HG03565 (cell line): ENCODE results near the gene SUGCT.
"Not testable (repeated sequence)": the region's sequence is repeated elsewhere in the genome, so short reads cannot be mapped to it uniquely, and the experiment has no call there.

Experiments used
- ATAC-seq: cut with Tn5 transposase; IDR thresholded peaks from one replicate; pipeline ENCODE4 v1.9.1; 2021; ENCODE audit warnings: mild to moderate bottlenecking, moderate library complexity; ENCODE audit not compliant: unreplicated experiment

Gene SUGCT

GRCh38 chr7:40551685-40552576, 417.1 kb downstream of the SUGCT start:
- ATAC-seq = peak; percentile 84

- no peak for ATAC-seq
Observed at GRCh38 chr7:40560672-40561071, 425.9 kb downstream of the SUGCT start.

GRCh38 chr7:40566879-40567278, 432.1 kb downstream of the SUGCT start:
- no peak for ATAC-seq

GRCh38 chr7:40569326-40569725, 434.5 kb downstream of the SUGCT start:
- ATAC-seq = no peak

- ATAC-seq = no peak
Observed at GRCh38 chr7:40570223-40570622, 435.4 kb downstream of the SUGCT start.

GRCh38 chr7:40571796-40572195, 437.0 kb downstream of the SUGCT start:
- ATAC-seq = no peak

GRCh38 chr7:40572810-40573465, 438.1 kb downstream of the SUGCT start:
- ATAC-seq = no peak

- no peak for ATAC-seq
Observed at GRCh38 chr7:40579401-40579800, 444.6 kb downstream of the SUGCT start.

- no peak for ATAC-seq
Observed at GRCh38 chr7:40580776-40581175, 446.0 kb downstream of the SUGCT start.

GRCh38 chr7:40582539-40582938, 447.7 kb downstream of the SUGCT start:
- no peak for ATAC-seq

GRCh38 chr7:40583667-40584444, 449.1 kb downstream of the SUGCT start:
- no peak for ATAC-seq

- no peak for ATAC-seq
Observed at GRCh38 chr7:40584667-40585433, 450.0 kb downstream of the SUGCT start.

GRCh38 chr7:40586197-40586596, 451.4 kb downstream of the SUGCT start:
- no peak for ATAC-seq

- ATAC-seq = no peak
Observed at GRCh38 chr7:40587419-40587818, 452.6 kb downstream of the SUGCT start.

GRCh38 chr7:40595129-40595528, 460.3 kb downstream of the SUGCT start:
- ATAC-seq = no peak

- no peak for ATAC-seq
Observed at GRCh38 chr7:40595832-40596231, 461.0 kb downstream of the SUGCT start.

GRCh38 chr7:40597517-40597916, 462.7 kb downstream of the SUGCT start:
- no peak for ATAC-seq

- no peak for ATAC-seq
Observed at GRCh38 chr7:40598915-40599314, 464.1 kb downstream of the SUGCT start.

GRCh38 chr7:40599836-40600235, 465.0 kb downstream of the SUGCT start:
- no peak for ATAC-seq

- ATAC-seq = not testable (repeated sequence)
Observed at GRCh38 chr7:40602351-40602750, 467.5 kb downstream of the SUGCT start.
